Head of caudate nucleus (tissue), 42 donors: Measurements from ENCODE around the gene S100A10.

Source experiments
- DNase-seq, 42 donors: peaks; one replicate each; pipeline versions ENCODE4 v3.0.0 to v3.0.0-alpha.2; 2020 to 2021; ENCODE audit warnings: mixed read lengths in 7 of 42
- intact Hi-C: fragments of 100-400 bp; cut with DNase I; formaldehyde crosslinking; loops from one replicate; pipeline ENCODE4 v1.15.0; 2022

S100A10 gene

GRCh38 chr1:151993734-151994496, at the start of gene S100A10:
TSS of gene S100A10 (minus strand) at chr1:151993859. CDS start at chr1:151986230, 7,629 bp downstream.
- DNase-seq = peak in 35 of 42 donors; percentile 20 to 75 (median 50)
- intact Hi-C loops = loop anchor here (10.0 kb wide), 1 partner anchor 59 kb away; no protein-coding TSS in a partner anchor

GRCh38 chr1:152042030-152042429, 48.4 kb upstream of the S100A10 start:
- intact Hi-C loops = no loop called here
- DNase-seq = no peak

- intact Hi-C loops = no loop called here
- DNase-seq = no peak
Measured at GRCh38 chr1:152039886-152040285, 46.2 kb upstream of the S100A10 start.

GRCh38 chr1:152039461-152039860, 45.8 kb upstream of the S100A10 start:
- intact Hi-C loops = no loop called here
- no peak for DNase-seq

GRCh38 chr1:152038871-152039270, 45.2 kb upstream of the S100A10 start:
- intact Hi-C loops = no loop called here
- no peak for DNase-seq

- DNase-seq = peak in 41 of 42 donors; percentile 20 to 78 (median 51)
- intact Hi-C loops = no loop called here
Measured at GRCh38 chr1:152036267-152037216, 42.9 kb upstream of the S100A10 start, which contains the start of gene S100A11. TSS of gene S100A11 (minus strand) at chr1:152037004. CDS start at chr1:152036915, 89 bp downstream.

GRCh38 chr1:152035539-152036266, 42.0 kb upstream of the S100A10 start:
- intact Hi-C loops = no loop called here
- DNase-seq = no peak

- DNase-seq = peak in 3 of 42 donors; percentile 2 to 50 (median 15)
- intact Hi-C loops = no loop called here
Measured at GRCh38 chr1:152034654-152035538, 41.2 kb upstream of the S100A10 start.

GRCh38 chr1:152034324-152034653, 40.6 kb upstream of the S100A10 start:
- DNase-seq = no peak
- intact Hi-C loops = no loop called here

- intact Hi-C loops = no loop called here
- DNase-seq = no peak
Measured at GRCh38 chr1:152029929-152030211, 36.2 kb upstream of the S100A10 start.

GRCh38 chr1:152029144-152029928, 35.7 kb upstream of the S100A10 start:
- intact Hi-C loops = no loop called here

GRCh38 chr1:152026895-152027294, 33.2 kb upstream of the S100A10 start:
- intact Hi-C loops = no loop called here
- DNase-seq = no peak

More at GRCh38 chr1:152029144-152029928, 35.7 kb upstream of the S100A10 start:
- no peak for DNase-seq

GRCh38 chr1:152024223-152024622, 30.6 kb upstream of the S100A10 start:
- intact Hi-C loops = no loop called here
- no peak for DNase-seq

- intact Hi-C loops = no loop called here
- DNase-seq = no peak
Measured at GRCh38 chr1:152023221-152023620, 29.6 kb upstream of the S100A10 start.

GRCh38 chr1:152022474-152022873, 28.8 kb upstream of the S100A10 start:
- DNase-seq = no peak
- intact Hi-C loops = no loop called here

- no peak for DNase-seq
- intact Hi-C loops = no loop called here
Measured at GRCh38 chr1:152021569-152021968, 27.9 kb upstream of the S100A10 start.

GRCh38 chr1:152020849-152021248, 27.2 kb upstream of the S100A10 start:
- DNase-seq = no peak
- intact Hi-C loops = no loop called here

GRCh38 chr1:152018537-152018936, 24.9 kb upstream of the S100A10 start:
- intact Hi-C loops = no loop called here
- DNase-seq = no peak
